HG03064 (cell line): ENCODE results near the gene PRSS22.
"Not testable (repeated sequence)": the region's sequence is repeated elsewhere in the genome, so short reads cannot be mapped to it uniquely, and the experiment has no call there.

Source experiments
- ATAC-seq: cut with Tn5 transposase; IDR thresholded peaks from one replicate; pipeline ENCODE4 v1.9.1; 2021; ENCODE audit warnings: low read depth; ENCODE audit not compliant: unreplicated experiment

Gene PRSS22

DNA sequence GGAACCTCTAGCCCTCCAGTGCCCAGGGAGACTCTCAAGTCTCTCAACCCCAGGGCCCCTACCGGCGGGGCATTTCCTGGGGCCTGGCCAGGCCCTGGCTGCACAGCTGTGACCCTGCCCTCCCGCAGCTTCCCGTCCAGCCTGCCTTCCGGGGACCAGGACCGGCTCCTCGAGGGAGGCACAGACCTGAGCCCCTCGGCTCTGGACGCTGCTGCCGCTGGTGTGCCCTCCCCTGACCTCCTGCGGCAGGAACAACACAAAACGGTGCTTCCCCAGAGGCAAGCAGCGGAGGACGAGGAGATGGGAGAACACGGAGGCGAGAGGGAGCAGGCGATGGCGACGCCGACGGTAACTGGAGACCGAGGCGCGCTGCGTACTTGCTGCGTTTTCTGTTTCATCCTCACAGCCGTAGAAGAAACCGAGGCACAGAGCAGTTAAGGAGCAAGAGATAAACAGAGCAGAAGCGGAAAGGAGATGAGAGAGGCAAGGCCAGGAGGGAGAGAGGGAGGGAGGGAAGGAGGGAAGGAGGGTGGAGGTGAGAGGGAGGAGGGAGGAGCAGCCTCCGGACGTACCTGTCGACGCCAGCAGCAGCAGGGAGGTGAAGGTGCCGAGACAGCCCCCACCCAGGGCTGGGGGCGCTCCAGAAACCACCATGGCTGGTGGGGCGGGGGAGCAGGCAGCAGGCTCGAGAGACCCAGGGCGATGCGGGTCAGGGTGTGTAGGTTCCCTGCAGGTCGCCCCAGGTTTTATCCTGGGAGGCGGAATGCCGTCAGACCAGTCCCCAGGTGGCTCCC, at the start of gene PRSS22:
TSS of gene PRSS22 (minus strand) at position 720 of the 794 bp plus-strand sequence. CDS start at position 654, 66 bp downstream.
- ATAC-seq = no peak

- not testable (repeated sequence) for ATAC-seq
These were observed 49.2 kb upstream of the PRSS22 start for GRCh38 chr16:2907084-2907753.

- ATAC-seq = no peak
These were observed 48.0 kb upstream of the PRSS22 start for GRCh38 chr16:2905988-2906387.

- peak; percentile 75 for ATAC-seq
These were observed 47.4 kb upstream of the PRSS22 start for GRCh38 chr16:2905241-2905987.

DNA sequence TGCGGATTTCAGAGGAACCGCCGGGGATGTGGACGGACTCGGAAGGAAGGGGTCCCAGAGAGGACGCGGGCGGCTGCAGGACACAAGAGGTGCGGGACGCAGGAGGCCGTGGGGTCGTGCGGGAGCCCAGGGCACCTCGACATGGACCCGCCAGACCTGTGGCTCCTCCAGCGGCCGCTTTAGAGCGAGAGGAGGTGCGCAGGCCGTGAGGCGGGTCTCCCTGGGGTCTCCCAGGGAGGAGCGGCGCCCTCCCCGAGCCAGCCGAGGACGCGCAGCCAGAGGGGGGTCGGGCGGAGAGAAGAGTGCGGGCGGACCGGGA, 46.9 kb upstream of the PRSS22 start:
- no peak for ATAC-seq

DNA sequence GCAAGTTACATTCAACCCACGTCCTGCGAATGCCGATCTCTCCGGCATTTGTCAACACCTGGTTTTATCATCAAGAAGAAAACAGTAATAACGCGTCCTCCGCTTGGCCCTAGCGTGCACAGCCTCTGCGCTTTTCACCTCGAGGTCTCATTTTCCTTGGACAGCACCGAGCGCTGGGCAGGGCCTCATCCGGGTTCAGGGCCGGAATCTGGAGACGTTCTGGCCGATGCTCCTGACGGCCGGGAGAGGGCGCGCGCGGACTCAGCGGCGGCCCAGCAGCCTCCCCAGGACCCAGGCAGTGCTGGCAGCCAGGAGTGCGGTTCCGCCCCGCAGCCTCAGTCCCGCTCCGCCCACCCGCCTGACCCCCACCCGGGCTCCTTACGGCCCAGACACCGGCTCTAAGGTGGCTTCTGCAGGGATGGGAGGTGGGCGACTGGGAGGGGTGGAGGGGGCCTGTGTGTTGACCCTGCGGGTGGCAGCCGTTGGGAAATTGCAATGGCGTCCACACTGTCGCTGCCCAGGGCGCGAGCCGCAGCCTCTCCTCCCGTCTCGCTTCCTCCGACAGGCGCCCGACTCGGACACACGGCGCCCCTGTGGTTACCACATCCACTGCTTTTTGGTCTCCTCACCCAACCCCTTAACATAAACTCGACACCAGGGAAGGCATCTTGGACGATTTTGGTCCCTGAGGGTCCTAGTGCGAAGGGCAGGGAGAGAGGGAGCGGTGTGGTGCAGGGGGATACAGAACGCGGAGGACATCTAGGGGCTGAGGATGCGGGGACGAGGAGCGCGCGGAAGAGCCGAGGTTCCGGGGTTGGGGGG, 46.3 kb upstream of the PRSS22 start:
- peak; percentile 54 for ATAC-seq

DNA sequence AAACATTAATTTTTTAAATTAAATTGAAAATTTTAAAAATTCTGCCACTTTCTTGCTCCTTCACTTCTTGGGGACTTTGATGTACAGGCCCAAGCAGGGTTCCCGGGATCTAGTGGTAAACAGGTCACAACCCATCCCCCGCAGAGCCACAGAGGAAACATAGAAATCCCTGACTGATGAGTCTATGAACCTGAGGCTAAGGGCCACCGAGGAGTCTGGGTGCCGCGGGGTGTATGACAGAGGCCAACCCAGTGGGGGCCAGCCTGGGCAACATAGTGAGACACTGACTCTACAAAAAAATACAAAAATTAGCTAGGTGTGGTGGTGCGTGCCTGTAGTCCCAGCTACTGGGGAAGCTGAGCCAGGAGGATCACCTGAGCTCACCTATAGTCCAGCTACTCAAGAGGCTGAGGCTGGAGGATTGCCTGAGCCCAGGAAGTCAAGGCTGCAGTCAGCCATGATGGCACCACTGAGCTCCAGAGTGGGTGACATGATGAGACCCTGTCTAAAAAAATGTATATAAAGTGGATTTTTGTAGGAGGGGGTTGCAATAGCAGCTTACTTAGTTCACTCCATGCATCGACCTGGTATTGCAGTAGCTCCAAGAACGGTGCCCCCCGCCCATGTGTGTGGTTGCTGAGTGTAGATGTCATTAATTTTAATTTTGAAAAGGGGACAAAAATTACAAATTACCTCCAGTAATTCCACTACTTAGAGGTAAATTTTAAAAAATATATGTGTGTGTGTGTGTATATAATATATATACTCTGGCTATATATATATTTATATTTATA, 44.6 kb upstream of the PRSS22 start:
- no peak for ATAC-seq

GRCh38 chr16:2900526-2901075, 42.6 kb upstream of the PRSS22 start:
- no peak for ATAC-seq

DNA sequence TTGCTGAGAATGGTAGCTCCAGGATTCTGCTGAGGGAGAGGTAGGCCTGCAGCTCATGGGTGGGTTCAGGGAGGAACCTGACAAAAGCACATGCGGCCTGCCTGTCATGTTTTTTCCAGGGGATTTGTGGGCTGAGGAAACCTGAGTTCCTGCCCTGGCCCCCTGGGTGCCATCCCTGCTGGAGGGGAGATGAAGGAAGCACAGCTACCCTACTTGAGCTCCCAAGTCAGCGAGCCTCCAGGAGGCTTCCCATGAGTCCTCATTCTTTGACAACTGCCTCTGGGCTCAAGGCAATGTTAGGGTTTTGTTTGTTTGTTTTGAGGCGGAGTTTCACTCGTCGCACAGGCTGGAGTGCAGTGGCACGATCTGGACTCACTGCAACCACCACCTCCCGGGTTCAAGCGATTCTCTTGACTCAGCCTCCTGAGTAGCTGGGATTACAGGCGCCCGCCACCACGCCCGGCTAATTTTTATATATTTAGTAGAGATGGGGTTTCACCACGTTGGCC, 41.6 kb upstream of the PRSS22 start:
- no peak for ATAC-seq

- ATAC-seq = no peak
These were observed 41.0 kb upstream of the PRSS22 start for GRCh38 chr16:2898831-2899563.

DNA sequence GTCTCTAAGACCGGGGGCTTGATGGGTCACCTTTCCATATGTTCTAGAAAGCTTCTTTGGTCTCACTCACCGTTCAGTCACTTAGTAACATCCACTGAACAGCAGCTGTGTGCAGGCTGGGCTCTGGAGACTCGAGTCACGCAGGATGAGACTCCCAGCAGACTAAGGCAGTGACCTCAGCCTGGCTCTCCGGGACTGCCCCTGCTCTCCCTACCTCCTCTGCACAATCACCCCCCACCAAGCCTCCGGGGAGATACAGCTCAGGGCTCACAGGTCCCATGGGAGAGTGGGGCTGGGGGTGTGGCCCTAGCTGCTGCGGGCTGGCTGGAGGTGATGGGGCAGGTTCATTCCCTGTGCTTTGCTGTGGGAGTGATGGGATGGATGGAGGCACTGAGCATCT, 39.1 kb upstream of the PRSS22 start:
- ATAC-seq = no peak

DNA sequence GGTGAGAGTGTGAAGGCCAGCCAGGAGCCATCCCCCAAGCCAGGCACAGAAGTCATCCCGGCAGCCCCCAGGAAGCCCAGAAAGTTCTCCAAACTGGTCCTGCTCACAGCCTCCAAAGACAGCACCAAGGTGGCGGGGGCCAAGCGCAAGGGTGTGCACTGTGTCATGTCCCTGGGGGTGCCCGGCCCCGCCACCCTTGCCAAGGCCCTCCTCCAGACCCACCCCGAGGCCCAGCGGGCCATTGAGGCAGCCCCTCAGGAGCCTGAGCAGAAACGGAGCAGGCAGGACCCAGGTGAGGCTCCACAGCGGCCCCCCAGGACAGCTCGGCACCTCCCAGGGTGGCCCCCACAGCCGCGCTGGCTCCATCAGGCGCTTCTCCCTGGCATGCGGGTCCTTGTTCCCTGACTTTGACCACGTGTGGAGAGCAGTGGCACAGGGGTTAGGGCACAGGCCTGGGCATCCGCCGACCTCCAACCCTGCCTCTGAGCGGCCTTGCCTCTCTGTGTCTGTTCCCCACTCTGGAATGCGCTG, 38.6 kb upstream of the PRSS22 start:
- ATAC-seq = no peak

DNA sequence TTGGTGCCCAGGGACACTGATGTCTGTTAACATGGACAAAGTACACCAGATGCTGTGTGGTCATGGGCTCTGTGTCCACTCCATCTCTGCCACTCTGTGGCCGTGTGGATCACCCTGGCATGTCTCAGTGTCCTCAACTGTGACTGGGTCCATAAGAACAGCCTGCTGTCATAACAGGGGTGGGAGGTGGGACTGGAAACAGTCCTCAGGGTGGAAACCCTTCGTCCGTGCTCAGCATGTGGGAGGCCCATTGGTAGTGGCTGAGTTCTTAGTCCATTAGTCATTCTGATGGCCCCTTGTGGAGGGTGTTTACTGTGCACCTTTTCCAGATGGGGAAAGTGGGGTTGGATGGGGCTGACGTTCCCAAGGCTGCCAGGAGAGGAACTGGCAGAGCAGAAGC, 37.8 kb upstream of the PRSS22 start:
- no peak for ATAC-seq

DNA sequence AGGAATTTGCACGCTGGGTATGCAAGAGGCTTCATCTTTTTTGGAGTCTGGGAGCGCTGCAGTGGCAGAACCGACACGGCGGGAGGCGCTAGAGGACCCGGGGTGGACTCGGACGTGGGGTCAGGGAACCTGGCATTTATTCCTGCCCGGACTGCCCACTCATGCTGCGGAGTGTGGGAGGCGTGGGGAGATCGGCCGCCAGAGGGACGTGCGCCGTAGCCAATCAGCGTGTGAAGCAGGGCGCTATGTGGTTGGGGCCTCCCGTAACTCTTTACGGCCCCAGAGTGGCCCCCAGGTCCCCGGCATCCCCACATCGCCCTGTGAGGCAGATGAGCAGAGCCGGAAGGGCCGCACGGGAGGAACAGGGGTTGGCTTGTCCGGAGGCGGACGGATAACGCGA, 36.3 kb upstream of the PRSS22 start:
- no peak for ATAC-seq

- no peak for ATAC-seq
These were observed 26.1 kb upstream of the PRSS22 start for GRCh38 chr16:2884041-2884451.

DNA sequence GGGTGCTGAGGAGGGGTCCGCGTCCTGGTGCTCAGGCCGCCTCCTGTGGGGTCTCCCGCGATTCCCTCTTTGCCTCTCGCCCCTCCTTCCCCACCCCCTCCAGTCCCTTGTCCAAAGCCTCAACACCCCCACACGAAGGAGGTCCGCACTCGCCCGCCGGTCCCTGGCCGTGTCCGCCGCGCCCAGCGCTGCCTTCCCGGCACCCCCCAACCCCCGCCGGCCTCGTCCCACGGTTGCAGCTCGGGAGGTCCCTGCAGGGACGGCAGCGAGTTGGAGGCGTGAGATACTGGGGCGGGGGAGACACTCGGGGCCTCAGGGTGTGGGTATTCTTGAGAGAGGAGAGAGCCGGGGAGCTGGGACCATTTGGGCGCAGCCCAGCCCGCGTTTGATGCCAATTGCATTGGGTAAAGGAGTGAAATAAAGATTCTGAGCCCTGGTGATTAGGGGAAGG, 25.5 kb upstream of the PRSS22 start:
- ATAC-seq = no peak

- ATAC-seq = peak; percentile 72
These were observed 24.9 kb upstream of the PRSS22 start, which contains the start of gene FLYWCH2 for GRCh38 chr16:2882650-2883457. Gene FLYWCH2, plus strand, starts transcription at chr16:2883215. Its CDS starts 13,235 bp downstream, at chr16:2896450.
